GM12878 (cell line): ENCODE data around the gene BAZ2B. TPM values are rescaled to one million over a fixed set of nuclear protein-coding genes. Genes with fewer than 3 reads are reported as not detected.

Experiments used
- ATAC-seq: fragments of 200-7000 bp; cut with Tn5 transposase; 3 replicates; pipeline ENCODE4 v1.9.1; 2020; ENCODE audit warnings: mild to moderate bottlenecking, moderate library complexity
- BruUV-seq: library from RNA; stranded (reverse); fragments of 400-500 nt; replicated peaks from 2 replicates; lab custom pipeline; 2021; lab: Mats Ljungman, UMichigan
- CTCF ChIA-PET: fragments of 300-600 bp; sonication (Branson Sonifier 250); formaldehyde crosslinking; extraction: SDS; loops from one replicate; lab custom pipeline; 2021; ENCODE audit warnings: inconsistent platforms; lab: Yijun Ruan, JAX
- POLR2A ChIA-PET: fragments of 350-600 bp; formaldehyde crosslinking; extraction: SDS; loops from one replicate; lab custom pipeline; 2021; ENCODE audit warnings: inconsistent platforms; lab: Charles Lee
- RAD21 ChIA-PET: fragments of 300-600 bp; sonication (Branson Sonifier 250); formaldehyde crosslinking; loops from one replicate; lab custom pipeline; 2023; ENCODE audit warnings: antibody characterized with exemption; ENCODE audit not compliant: unreplicated experiment; lab: Charles Lee
- SMC1A ChIA-PET: fragments of 300-600 bp; sonication (Branson Sonifier 250); formaldehyde crosslinking; loops from one replicate; lab custom pipeline; 2023; ENCODE audit not compliant: unreplicated experiment, uncharacterized antibody; lab: Charles Lee
- DNase-seq: peaks from one replicate; pipeline ENCODE4 v3.0.0-alpha.2; 2011; ENCODE audit warnings: low read depth, low spot score
- FAIRE-seq: peaks from 3 replicates; lab custom pipeline; 2011; peaks lifted over from hg19 to GRCh38; lab: Jason Lieb, UNC
- H2AFZ ChIP-seq: 2 replicates; pipeline ENCODE4 v1.6.0; 2011; ENCODE audit warnings: low read depth, low read length, control low read depth; ENCODE audit not compliant: control insufficient read depth
- H3K27ac ChIP-seq: 2 replicates; pipeline ENCODE4 v1.5.1; 2011; ENCODE audit warnings: control low read depth; ENCODE audit not compliant: control insufficient read depth, insufficient read depth
- H3K27me3 ChIP-seq, 2 experiments: replicated peaks in 1 of 2; 2 replicates each; pipeline versions ENCODE4 v1.6.0 to v1.6.1; 2011; ENCODE audit warnings: low read length in 1 of 2; ENCODE audit not compliant: control insufficient read depth in 2 of 2, insufficient read depth in 2 of 2
- H3K36me3 ChIP-seq, 2 experiments: 2 replicates each; pipeline ENCODE4 v1.5.1; 2011; ENCODE audit warnings: low read length in 1 of 2; ENCODE audit not compliant: control insufficient read depth in 2 of 2, insufficient read depth in 2 of 2
- H3K4me1 ChIP-seq: 2 replicates; pipeline ENCODE4 v1.6.1; 2011; ENCODE audit warnings: mild to moderate bottlenecking, low read length, moderate library complexity, mixed read lengths; ENCODE audit not compliant: control insufficient read depth, insufficient read depth
- H3K4me2 ChIP-seq: 2 replicates; pipeline ENCODE4 v1.6.0; 2011; ENCODE audit warnings: control low read depth; ENCODE audit not compliant: control insufficient read depth, insufficient read depth
- H3K4me3 ChIP-seq: fragments of 200-600 bp; sonication (generic); 2 replicates; pipeline ENCODE4 v1.5.1; 2016
- H3K79me2 ChIP-seq: 2 replicates; pipeline ENCODE4 v1.6.0; 2011; ENCODE audit warnings: low read length; ENCODE audit not compliant: control insufficient read depth, insufficient read depth
- H3K9ac ChIP-seq: 2 replicates; pipeline ENCODE4 v1.8.0; 2011; ENCODE audit warnings: low read length, control low read depth, mixed read lengths; ENCODE audit not compliant: control insufficient read depth, insufficient read depth
- H3K9me3 ChIP-seq: replicated peaks from 3 replicates; pipeline ENCODE4 v1.5.1; 2011; ENCODE audit warnings: mild to moderate bottlenecking, low read length; ENCODE audit not compliant: control insufficient read depth, insufficient read depth
- H4K20me1 ChIP-seq: 2 replicates; pipeline ENCODE4 v1.6.0; 2011; ENCODE audit not compliant: control insufficient read depth, insufficient read depth
- EP300 ChIP-seq, 2 experiments: fragments of 150-350 bp in 1 of 2; IDR thresholded peaks; 2 replicates each; pipeline ENCODE4 v1.6.1; 2011 to 2012; ENCODE audit warnings: low read depth in 2 of 2, low read length in 2 of 2, borderline replicate concordance in 1 of 2, improper control_type of control experiment in 1 of 2, inconsistent platforms in 1 of 2; ENCODE audit not compliant: control insufficient read depth in 1 of 2
- GATAD2B ChIP-seq: fragments of 450-650 bp; conservative IDR thresholded peaks from 2 replicates; pipeline ENCODE4 v1.6.1; 2017; ENCODE audit warnings: low read depth, mild to moderate bottlenecking, moderate library complexity
- IRF3 ChIP-seq: fragments of 450-650 bp; IDR thresholded peaks from 2 replicates; pipeline ENCODE4 v1.6.1; 2014; ENCODE audit warnings: mild to moderate bottlenecking
- NFYA ChIP-seq: IDR thresholded peaks from 2 replicates; pipeline ENCODE4 v1.6.1; 2011; ENCODE audit warnings: low read depth, mild to moderate bottlenecking, low read length, improper control_type of control experiment, borderline replicate concordance
- NRF1 ChIP-seq: conservative IDR thresholded peaks from 2 replicates; pipeline ENCODE4 v1.6.1; 2011; ENCODE audit warnings: mild to moderate bottlenecking, low read depth, low read length, improper control_type of control experiment
- RELA ChIP-seq: fragments of 450-650 bp; IDR thresholded peaks from 2 replicates; pipeline ENCODE4 v1.8.0; 2014; ENCODE audit warnings: borderline replicate concordance; ENCODE audit not compliant: partially characterized antibody
- RUNX3 ChIP-seq: IDR thresholded peaks from 2 replicates; pipeline ENCODE4 v1.6.1; 2012; ENCODE audit warnings: low read length, inconsistent platforms
- SP1 ChIP-seq: IDR thresholded peaks from one replicate; pipeline ENCODE4 v1.6.1; 2011; ENCODE audit warnings: low read depth, low read length
- SREBF2 ChIP-seq: IDR thresholded peaks from 2 replicates; pipeline ENCODE4 v1.6.1; 2012; ENCODE audit warnings: mild to moderate bottlenecking, low read length
- TCF12 ChIP-seq: IDR thresholded peaks from 2 replicates; pipeline ENCODE4 v1.6.1; 2011; ENCODE audit warnings: low read depth, mild to moderate bottlenecking, low read length
- TCF7 ChIP-seq: IDR thresholded peaks from 2 replicates; pipeline ENCODE4 v1.6.1; 2014; ENCODE audit warnings: antibody characterized with exemption, borderline replicate concordance
- ZBTB4 ChIP-seq: fragments of 450-650 bp; formaldehyde crosslinking; IDR thresholded peaks from 2 replicates; pipeline ENCODE4 v1.4.0; 2022; ENCODE audit warnings: mild to moderate bottlenecking, moderate library complexity
- ZNF207 ChIP-seq: fragments of 450-650 bp; IDR thresholded peaks from 2 replicates; pipeline ENCODE4 v1.6.1; 2014; ENCODE audit warnings: antibody characterized with exemption, mild to moderate bottlenecking, borderline replicate concordance
- ZNF217 ChIP-seq: fragments of 450-650 bp; IDR thresholded peaks from 2 replicates; pipeline ENCODE4 v1.6.1; 2017; ENCODE audit warnings: antibody characterized with exemption, mild to moderate bottlenecking
- WGBS: methylation state at CpG from one replicate; pipeline ENCODE4 v1.1.6; 2016; ENCODE audit warnings: low lambda C conversion rate; ENCODE audit not compliant: insufficient replicate concordance, insufficient coverage; ENCODE audit errors: missing lambda C conversion rate; 5-methylcytosine and 5-hydroxymethylcytosine counted together
- in situ Hi-C: fragments of 300-500 bp; cut with MboI; formaldehyde crosslinking; loops from 9 replicates; pipeline ENCODE4 v1.14.3; 2018; ENCODE audit warnings: mixed read lengths
- intact Hi-C: fragments of 100-400 bp; cut with micrococcal nuclease; formaldehyde crosslinking; loops from one replicate; pipeline ENCODE4 v1.14.2; 2022; ENCODE audit not compliant: unreplicated experiment
- polyA plus RNA-seq, 11 experiments: library from polyadenylated mRNA; depleted of rRNA in 4 of 11; unstranded in 6 of 11; stranded (reverse) in 5 of 11; fragments of >200 nt; fragmentation: Nextera tagmentation in 4 of 11; fragmentation: Illumina TruSeq in 1 of 11; extraction: Ambion mirVana in 4 of 11; extraction: Trizol in 1 of 11; gene quantifications; 1 replicate in 1 of 11; 2 replicates in 10 of 11; pipeline versions ENCODE4 v1.2.1 to v1.2.3, GENCODE V29; 2011 to 2016; ENCODE audit warnings: inconsistent platforms in 2 of 11, missing spikeins in 2 of 11, low read depth in 1 of 11
- total RNA-seq, 4 experiments: library from RNA; depleted of rRNA in 3 of 4; stranded (reverse); fragments of >200 nt in 3 of 4; fragmentation: Illumina TruSeq in 1 of 4; extraction: Trizol in 1 of 4; gene quantifications; 2 replicates each; pipeline versions ENCODE4 v1.2.1 to v1.2.3, GENCODE V29; 2013 to 2021
- TF ChIP-seq, protein P1 (sequence below): IDR thresholded peaks from 2 replicates; pipeline ENCODE4 v1.6.1; 2012; ENCODE audit warnings: low read length, inconsistent platforms
- TF ChIP-seq, protein P2 (sequence below): fragments of 450-650 bp; IDR thresholded peaks from 2 replicates; pipeline ENCODE4 v1.6.1; 2017; ENCODE audit warnings: antibody characterized with exemption, mild to moderate bottlenecking, moderate library complexity

The BAZ2B gene
- total and polyA plus RNA-seq, 10 of the 15 experiments (the other 5 are each of a cell fraction or from before 2014, with no cell fraction given): 8.8 to 49.7 (median 24.7) TPM

DNA sequence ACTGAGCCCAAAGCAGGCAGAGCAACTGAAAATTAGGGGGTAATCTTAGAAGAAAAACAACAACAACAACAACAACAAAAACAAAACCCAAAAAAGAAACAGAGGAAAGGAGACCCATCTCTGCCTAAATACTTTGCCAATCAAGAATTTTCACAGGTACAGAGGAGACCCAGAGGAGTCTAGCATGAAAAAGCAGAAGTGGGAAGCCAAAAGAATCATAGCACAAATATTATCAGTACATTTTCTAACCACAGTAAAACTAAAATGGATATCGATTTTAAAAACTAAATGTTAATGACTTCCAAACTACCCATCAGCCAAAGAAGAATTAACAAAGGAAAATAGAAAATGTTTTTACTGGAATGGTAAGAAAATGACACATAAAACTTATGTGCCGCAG is 148.1 kb downstream of the BAZ2B start:
- ChIA-PET CTCF (interaction anchor here (1.0 kb wide), 1 partner anchor 29 kb away, joined by 3 read pairs; no protein-coding TSS in a partner anchor), RAD21 (interaction anchor here (1.1 kb wide), 1 partner anchor 9 kb away, joined by 4 read pairs; no protein-coding TSS in a partner anchor), SMC1A (interaction anchor here (1.8 kb wide), 1 partner anchor 50 kb away, joined by 4 read pairs; no protein-coding TSS in a partner anchor), POLR2A (no interaction called here)
- H3K27me3 ChIP-seq: no peaks in the 10 kb centered on the region
- no peak overlapping the region for H3K4me3 ChIP-seq
- H3K27ac ChIP-seq: no peak overlapping the region
- H3K4me2 ChIP-seq: no peak overlapping the region
- H3K36me3 ChIP-seq: no peaks in the 10 kb centered on the region; a peak in 1 of 4 replicates
- intact Hi-C loops: no loop called here
- no peaks in the 10 kb centered on the region for H3K9me3 ChIP-seq
- WGBS: 56% methylated on average over 2 of the region's 2 CpGs
- H3K79me2 ChIP-seq: no peaks in the 10 kb centered on the region; the same call in 1 of the 2 replicates
- H2AFZ ChIP-seq: no peak overlapping the region
- H4K20me1 ChIP-seq: no peaks in the 10 kb centered on the region
- H3K9ac ChIP-seq: no peak overlapping the region
- FAIRE-seq (peak; percentile 79), ATAC-seq (peak; percentile 79), DNase-seq (no peak)
- BruUV-seq: no TSS peak
- no peaks in the 10 kb centered on the region for H3K4me1 ChIP-seq
- in situ Hi-C loops: no loop called here
- TF ChIP-seq ZBTB4 (CRISPR knock-in tag) (no peak), ZNF217 (no peak), NRF1 (no peak), EP300 (IDR thresholded peaks at IDR 0.05; ENCODE audit: borderline replicate concordance in 1 of 2, control insufficient read depth in 1 of 2, low read depth in 2 of 2, low read length in 2 of 2) (no peak), SREBF2 (no peak), TCF7 (no peak), TCF12 (no peak), IRF3 (no peak), ZNF207 (no peak), NFYA (no peak), SP1 (no peak), RUNX3 (peak; percentile 39; the same call in 1 of the 2 replicates), GATAD2B (no peak), RELA (no peak)
- TF ChIP-seq, protein P1, sequence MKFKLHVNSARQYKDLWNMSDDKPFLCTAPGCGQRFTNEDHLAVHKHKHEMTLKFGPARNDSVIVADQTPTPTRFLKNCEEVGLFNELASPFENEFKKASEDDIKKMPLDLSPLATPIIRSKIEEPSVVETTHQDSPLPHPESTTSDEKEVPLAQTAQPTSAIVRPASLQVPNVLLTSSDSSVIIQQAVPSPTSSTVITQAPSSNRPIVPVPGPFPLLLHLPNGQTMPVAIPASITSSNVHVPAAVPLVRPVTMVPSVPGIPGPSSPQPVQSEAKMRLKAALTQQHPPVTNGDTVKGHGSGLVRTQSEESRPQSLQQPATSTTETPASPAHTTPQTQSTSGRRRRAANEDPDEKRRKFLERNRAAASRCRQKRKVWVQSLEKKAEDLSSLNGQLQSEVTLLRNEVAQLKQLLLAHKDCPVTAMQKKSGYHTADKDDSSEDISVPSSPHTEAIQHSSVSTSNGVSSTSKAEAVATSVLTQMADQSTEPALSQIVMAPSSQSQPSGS: no peak
- TF ChIP-seq, protein P2, sequence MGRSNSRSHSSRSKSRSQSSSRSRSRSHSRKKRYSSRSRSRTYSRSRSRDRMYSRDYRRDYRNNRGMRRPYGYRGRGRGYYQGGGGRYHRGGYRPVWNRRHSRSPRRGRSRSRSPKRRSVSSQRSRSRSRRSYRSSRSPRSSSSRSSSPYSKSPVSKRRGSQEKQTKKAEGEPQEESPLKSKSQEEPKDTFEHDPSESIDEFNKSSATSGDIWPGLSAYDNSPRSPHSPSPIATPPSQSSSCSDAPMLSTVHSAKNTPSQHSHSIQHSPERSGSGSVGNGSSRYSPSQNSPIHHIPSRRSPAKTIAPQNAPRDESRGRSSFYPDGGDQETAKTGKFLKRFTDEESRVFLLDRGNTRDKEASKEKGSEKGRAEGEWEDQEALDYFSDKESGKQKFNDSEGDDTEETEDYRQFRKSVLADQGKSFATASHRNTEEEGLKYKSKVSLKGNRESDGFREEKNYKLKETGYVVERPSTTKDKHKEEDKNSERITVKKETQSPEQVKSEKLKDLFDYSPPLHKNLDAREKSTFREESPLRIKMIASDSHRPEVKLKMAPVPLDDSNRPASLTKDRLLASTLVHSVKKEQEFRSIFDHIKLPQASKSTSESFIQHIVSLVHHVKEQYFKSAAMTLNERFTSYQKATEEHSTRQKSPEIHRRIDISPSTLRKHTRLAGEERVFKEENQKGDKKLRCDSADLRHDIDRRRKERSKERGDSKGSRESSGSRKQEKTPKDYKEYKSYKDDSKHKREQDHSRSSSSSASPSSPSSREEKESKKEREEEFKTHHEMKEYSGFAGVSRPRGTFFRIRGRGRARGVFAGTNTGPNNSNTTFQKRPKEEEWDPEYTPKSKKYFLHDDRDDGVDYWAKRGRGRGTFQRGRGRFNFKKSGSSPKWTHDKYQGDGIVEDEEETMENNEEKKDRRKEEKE: no peak
